ENCODE data around the gene SLC2A13. TPM values are rescaled to one million over a fixed set of nuclear protein-coding genes. Genes with fewer than 3 reads are reported as not detected.

Gene SLC2A13
- total RNA-seq, 1 experiment from 2014 or later: 1.6 TPM

DNA sequence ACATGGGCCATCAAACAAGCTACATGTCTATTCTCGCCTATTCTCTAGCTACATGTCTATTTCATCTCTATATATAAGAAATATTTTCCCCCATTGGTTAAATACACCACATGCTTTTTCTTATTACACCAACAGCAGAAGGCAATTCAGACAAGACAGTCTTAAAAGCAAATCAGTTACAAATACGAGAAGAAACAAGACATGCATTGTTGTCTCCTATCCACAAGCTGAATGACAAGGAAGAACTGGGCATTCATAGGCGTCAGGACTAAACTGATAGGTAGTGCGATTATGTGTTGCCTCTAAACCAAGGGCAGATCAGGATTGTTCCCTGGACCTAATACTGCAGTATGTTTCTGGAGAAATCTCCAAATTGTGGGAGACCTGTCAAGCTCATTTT lies 19.4 kb downstream of the SLC2A13 start:
- ChIA-PET CTCF (no interaction called here), POLR2A (ENCODE audit: unreplicated experiment) (no interaction called here)
- no peaks in the 10 kb centered on the region for H3K4me1 ChIP-seq (replicated peaks; ENCODE audit: insufficient read depth)
- no peak for DNase-seq
- H3K27ac ChIP-seq: no peak overlapping the region
- H2AFZ ChIP-seq: no peak overlapping the region
- intact Hi-C loops (cut with micrococcal nuclease; ENCODE audit: unreplicated experiment): no loop called here
- no peaks in the 10 kb centered on the region for H3K79me2 ChIP-seq (ENCODE audit: low read depth)
- no peaks in the 10 kb centered on the region for H4K20me1 ChIP-seq (ENCODE audit: insufficient read depth)
- BruUV-seq (replicated peaks): no TSS peak
- H3K4me3 ChIP-seq: no peak overlapping the region
- no peak overlapping the region for H3K4me2 ChIP-seq
- no peaks in the 10 kb centered on the region for H3K9me2 ChIP-seq (ENCODE audit: insufficient read depth)
- H3K36me3 ChIP-seq (ENCODE audit: low read depth): no peaks in the 10 kb centered on the region
- H3F3A ChIP-seq (ENCODE audit: insufficient read depth, low read depth): no peaks in the 10 kb centered on the region
- no peak for TF ChIP-seq EZH2 (IDR thresholded peaks at IDR 0.05; ENCODE audit: low read depth)
- TF ChIP-seq, protein P1, sequence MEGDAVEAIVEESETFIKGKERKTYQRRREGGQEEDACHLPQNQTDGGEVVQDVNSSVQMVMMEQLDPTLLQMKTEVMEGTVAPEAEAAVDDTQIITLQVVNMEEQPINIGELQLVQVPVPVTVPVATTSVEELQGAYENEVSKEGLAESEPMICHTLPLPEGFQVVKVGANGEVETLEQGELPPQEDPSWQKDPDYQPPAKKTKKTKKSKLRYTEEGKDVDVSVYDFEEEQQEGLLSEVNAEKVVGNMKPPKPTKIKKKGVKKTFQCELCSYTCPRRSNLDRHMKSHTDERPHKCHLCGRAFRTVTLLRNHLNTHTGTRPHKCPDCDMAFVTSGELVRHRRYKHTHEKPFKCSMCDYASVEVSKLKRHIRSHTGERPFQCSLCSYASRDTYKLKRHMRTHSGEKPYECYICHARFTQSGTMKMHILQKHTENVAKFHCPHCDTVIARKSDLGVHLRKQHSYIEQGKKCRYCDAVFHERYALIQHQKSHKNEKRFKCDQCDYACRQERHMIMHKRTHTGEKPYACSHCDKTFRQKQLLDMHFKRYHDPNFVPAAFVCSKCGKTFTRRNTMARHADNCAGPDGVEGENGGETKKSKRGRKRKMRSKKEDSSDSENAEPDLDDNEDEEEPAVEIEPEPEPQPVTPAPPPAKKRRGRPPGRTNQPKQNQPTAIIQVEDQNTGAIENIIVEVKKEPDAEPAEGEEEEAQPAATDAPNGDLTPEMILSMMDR (conservative IDR thresholded peaks at IDR 0.05): no peak
- H3K27me3 ChIP-seq (ENCODE audit: insufficient read depth, low read depth): no peaks in the 10 kb centered on the region
- no peaks in the 10 kb centered on the region for H3K9me3 ChIP-seq (ENCODE audit: insufficient read depth, low read depth)

DNA sequence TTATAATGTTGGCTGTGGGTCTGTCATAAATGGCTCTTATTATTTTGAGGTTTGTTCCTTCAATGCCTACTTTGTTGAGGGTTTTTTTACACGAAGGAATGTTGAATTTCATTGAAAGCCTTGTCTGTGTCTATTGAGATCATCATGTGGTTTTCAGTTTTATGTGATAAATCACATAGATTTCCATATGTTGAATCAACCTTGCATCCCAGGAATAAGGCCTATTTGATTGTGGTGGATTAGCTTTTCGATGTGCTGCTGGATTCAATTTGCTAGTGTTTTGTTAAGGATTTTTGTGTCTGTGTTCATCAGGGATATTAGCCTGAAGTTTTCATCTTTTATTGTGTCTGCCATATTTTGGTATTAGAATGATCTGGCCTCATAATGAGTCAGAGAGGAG lies 27.6 kb downstream of the SLC2A13 start:
- POLR2A ChIA-PET (ENCODE audit: unreplicated experiment): no interaction called here
- no TSS peak for BruUV-seq (replicated peaks)
- CTCF ChIA-PET: no interaction called here

DNA sequence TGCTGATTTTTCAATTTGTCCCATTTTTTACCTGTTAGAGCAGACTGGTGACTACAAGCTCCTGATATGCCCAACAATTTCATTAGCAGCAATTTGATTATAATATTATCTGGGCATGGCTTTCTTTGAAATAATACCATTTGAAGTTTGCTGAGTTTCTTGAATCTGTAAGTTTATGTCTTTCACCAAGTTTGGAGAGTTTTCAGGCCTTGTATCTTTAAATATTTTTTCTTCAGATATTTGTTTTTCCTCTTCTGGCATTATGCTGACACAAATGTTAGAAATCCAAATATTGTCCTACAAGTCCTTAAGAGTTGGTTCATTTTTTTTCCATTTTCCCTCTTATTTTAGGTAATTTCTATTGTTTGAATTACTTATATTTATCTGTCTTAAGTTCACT lies 30.4 kb downstream of the SLC2A13 start:
- intact Hi-C loops (cut with micrococcal nuclease; ENCODE audit: unreplicated experiment): no loop called here
- no peaks in the 10 kb centered on the region for H3K36me3 ChIP-seq (ENCODE audit: low read depth)
- H3K27ac ChIP-seq: no peak overlapping the region
- H3K27me3 ChIP-seq (ENCODE audit: insufficient read depth, low read depth): no peaks in the 10 kb centered on the region
- ChIA-PET CTCF (no interaction called here), POLR2A (ENCODE audit: unreplicated experiment) (no interaction called here)
- H4K20me1 ChIP-seq (ENCODE audit: insufficient read depth): no peaks in the 10 kb centered on the region
- TF ChIP-seq, protein P1 (conservative IDR thresholded peaks at IDR 0.05): no peak
- no peak for TF ChIP-seq EZH2 (IDR thresholded peaks at IDR 0.05; ENCODE audit: low read depth)
- no peak overlapping the region for H3K4me3 ChIP-seq
- no peak for DNase-seq
- H3K9me3 ChIP-seq (ENCODE audit: insufficient read depth, low read depth): 0 out of 2 replicates have a peak, but pooled peaks cover 3% of the 10 kb centered on the region
- no TSS peak for BruUV-seq (replicated peaks)
- H3K4me1 ChIP-seq (replicated peaks; ENCODE audit: insufficient read depth): no peaks in the 10 kb centered on the region
- no peaks in the 10 kb centered on the region for H3K79me2 ChIP-seq (ENCODE audit: low read depth)
- no peaks in the 10 kb centered on the region for H3F3A ChIP-seq (ENCODE audit: insufficient read depth, low read depth)
- H3K4me2 ChIP-seq: no peak overlapping the region
- 0 out of 2 replicates have a peak, but pooled peaks cover 3% of the 10 kb centered on the region for H3K9me2 ChIP-seq (ENCODE audit: insufficient read depth)
- no peak overlapping the region for H2AFZ ChIP-seq

More for the DNA sequence above, 27.6 kb downstream of the SLC2A13 start:
- Histone ChIP-seq H3K4me3 (no peak overlapping the region), H3K27me3 (ENCODE audit: insufficient read depth, low read depth) (no peaks in the 10 kb centered on the region), H3K4me1 (replicated peaks; ENCODE audit: insufficient read depth) (no peaks in the 10 kb centered on the region), H3K79me2 (ENCODE audit: low read depth) (no peaks in the 10 kb centered on the region), H3K9me2 (ENCODE audit: insufficient read depth) (no peaks in the 10 kb centered on the region), H3K9me3 (ENCODE audit: insufficient read depth, low read depth) (0 out of 2 replicates have a peak, but pooled peaks cover 3% of the 10 kb centered on the region), H4K20me1 (ENCODE audit: insufficient read depth) (no peaks in the 10 kb centered on the region), H3K36me3 (ENCODE audit: low read depth) (no peaks in the 10 kb centered on the region), H3K27ac (no peak overlapping the region), H2AFZ (no peak overlapping the region), H3K4me2 (no peak overlapping the region), H3F3A (ENCODE audit: insufficient read depth, low read depth) (no peaks in the 10 kb centered on the region)
- DNase-seq: no peak
- no peak for TF ChIP-seq EZH2 (IDR thresholded peaks at IDR 0.05; ENCODE audit: low read depth)
- TF ChIP-seq, protein P1 (conservative IDR thresholded peaks at IDR 0.05): no peak
- intact Hi-C loops (cut with micrococcal nuclease; ENCODE audit: unreplicated experiment): no loop called here
